HL-60 (cell line): ENCODE results near the gene SRP54.

Source experiments
- DNase-seq, 2 experiments: peaks; one replicate each; pipeline ENCODE4 v3.0.0-alpha.2; 2010 to 2020; ENCODE audit warnings: low read depth in 1 of 2, low spot score in 1 of 2
- H3K27ac ChIP-seq: fragments of 250-450 bp; sonication (Bioruptor Pico); replicated peaks from 2 replicates; pipeline ENCODE4 v1.5.1; 2020; ENCODE audit warnings: mild to moderate bottlenecking, moderate library complexity
- H3K27me3 ChIP-seq: fragments of 250-450 bp; sonication (Bioruptor Pico); 2 replicates; pipeline ENCODE4 v1.5.1; 2021; ENCODE audit warnings: mild to moderate bottlenecking, moderate library complexity; ENCODE audit not compliant: insufficient read depth, poor library complexity, severe bottlenecking
- H3K4me3 ChIP-seq: replicated peaks from 2 replicates; pipeline ENCODE4 v1.5.1; 2011; ENCODE audit warnings: mild to moderate bottlenecking, control low read depth, low read length; ENCODE audit not compliant: insufficient read depth
- GABPA ChIP-seq: IDR thresholded peaks from 2 replicates; pipeline ENCODE4 v1.6.1; 2012; ENCODE audit warnings: low read depth
- POLR2AphosphoS5 ChIP-seq: IDR thresholded peaks from 2 replicates; pipeline ENCODE4 v1.6.1; 2012; ENCODE audit warnings: low read depth
- SPI1 ChIP-seq: IDR thresholded peaks from 2 replicates; pipeline ENCODE4 v1.6.1; 2012; ENCODE audit warnings: low read depth, mild to moderate bottlenecking, borderline replicate concordance
- TF ChIP-seq, protein P1 (sequence below): IDR thresholded peaks from 2 replicates; pipeline ENCODE4 v1.6.1; 2012; ENCODE audit warnings: low read depth; ENCODE audit not compliant: insufficient replicate concordance
- TF ChIP-seq, protein P2 (sequence below): IDR thresholded peaks from one replicate; pipeline ENCODE4 v1.5.1; 2011; ENCODE audit warnings: low read length, control low read depth, inconsistent platforms; ENCODE audit not compliant: insufficient read depth

SRP54 gene

DNA sequence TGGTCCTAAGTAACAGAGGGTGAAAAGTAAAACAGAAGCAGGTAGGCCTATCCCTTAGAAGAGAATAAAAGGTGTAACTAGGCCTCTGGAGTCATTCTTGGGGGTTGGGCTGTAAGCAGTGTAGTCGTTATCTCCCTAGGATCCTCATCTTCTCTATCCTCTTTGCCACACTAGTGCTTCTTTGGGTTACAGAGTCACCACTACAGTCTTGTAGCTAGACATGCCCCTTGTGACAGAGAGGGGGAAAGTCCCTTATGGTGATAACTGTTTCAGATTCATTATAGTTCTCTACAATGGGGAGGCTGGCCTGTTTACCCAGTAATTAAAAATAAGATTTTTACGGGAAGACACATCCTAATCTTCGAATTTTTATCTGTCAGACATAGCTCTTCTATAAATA, 16.4 kb upstream of the SRP54 start:
- Histone ChIP-seq H3K27ac (no peak overlapping the region), H3K27me3 (no peaks in the 10 kb centered on the region), H3K4me3 (no peak overlapping the region)
- no peak for TF ChIP-seq GABPA
- no peak for TF ChIP-seq SPI1
- TF ChIP-seq, protein P1, sequence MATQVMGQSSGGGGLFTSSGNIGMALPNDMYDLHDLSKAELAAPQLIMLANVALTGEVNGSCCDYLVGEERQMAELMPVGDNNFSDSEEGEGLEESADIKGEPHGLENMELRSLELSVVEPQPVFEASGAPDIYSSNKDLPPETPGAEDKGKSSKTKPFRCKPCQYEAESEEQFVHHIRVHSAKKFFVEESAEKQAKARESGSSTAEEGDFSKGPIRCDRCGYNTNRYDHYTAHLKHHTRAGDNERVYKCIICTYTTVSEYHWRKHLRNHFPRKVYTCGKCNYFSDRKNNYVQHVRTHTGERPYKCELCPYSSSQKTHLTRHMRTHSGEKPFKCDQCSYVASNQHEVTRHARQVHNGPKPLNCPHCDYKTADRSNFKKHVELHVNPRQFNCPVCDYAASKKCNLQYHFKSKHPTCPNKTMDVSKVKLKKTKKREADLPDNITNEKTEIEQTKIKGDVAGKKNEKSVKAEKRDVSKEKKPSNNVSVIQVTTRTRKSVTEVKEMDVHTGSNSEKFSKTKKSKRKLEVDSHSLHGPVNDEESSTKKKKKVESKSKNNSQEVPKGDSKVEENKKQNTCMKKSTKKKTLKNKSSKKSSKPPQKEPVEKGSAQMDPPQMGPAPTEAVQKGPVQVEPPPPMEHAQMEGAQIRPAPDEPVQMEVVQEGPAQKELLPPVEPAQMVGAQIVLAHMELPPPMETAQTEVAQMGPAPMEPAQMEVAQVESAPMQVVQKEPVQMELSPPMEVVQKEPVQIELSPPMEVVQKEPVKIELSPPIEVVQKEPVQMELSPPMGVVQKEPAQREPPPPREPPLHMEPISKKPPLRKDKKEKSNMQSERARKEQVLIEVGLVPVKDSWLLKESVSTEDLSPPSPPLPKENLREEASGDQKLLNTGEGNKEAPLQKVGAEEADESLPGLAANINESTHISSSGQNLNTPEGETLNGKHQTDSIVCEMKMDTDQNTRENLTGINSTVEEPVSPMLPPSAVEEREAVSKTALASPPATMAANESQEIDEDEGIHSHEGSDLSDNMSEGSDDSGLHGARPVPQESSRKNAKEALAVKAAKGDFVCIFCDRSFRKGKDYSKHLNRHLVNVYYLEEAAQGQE = no peak
- TF ChIP-seq, protein P2, sequence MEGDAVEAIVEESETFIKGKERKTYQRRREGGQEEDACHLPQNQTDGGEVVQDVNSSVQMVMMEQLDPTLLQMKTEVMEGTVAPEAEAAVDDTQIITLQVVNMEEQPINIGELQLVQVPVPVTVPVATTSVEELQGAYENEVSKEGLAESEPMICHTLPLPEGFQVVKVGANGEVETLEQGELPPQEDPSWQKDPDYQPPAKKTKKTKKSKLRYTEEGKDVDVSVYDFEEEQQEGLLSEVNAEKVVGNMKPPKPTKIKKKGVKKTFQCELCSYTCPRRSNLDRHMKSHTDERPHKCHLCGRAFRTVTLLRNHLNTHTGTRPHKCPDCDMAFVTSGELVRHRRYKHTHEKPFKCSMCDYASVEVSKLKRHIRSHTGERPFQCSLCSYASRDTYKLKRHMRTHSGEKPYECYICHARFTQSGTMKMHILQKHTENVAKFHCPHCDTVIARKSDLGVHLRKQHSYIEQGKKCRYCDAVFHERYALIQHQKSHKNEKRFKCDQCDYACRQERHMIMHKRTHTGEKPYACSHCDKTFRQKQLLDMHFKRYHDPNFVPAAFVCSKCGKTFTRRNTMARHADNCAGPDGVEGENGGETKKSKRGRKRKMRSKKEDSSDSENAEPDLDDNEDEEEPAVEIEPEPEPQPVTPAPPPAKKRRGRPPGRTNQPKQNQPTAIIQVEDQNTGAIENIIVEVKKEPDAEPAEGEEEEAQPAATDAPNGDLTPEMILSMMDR = no peak
- TF ChIP-seq POLR2AphosphoS5 = no peak
- DNase-seq = no peak

DNA sequence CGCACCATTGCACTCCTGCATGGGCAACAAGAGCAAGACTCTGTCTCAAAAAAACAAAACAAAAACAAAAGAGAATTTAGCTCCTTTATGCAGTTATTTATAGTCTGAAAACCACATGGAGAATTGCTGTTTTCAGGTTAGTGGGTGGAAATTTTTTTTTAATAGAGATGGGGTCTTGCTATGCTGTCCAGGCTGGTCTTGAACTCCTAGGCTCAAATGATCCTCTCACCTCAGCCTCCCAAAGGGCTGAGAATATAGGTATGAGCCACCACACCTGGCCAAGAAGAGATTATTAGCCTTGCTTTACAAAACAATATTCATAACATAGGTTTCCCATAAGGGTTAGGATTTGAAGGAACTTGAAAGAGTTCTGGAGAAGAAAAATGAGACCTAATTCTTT, 12.1 kb upstream of the SRP54 start:
- Histone ChIP-seq H3K27ac (no peak overlapping the region), H3K4me3 (no peak overlapping the region), H3K27me3 (no peaks in the 10 kb centered on the region)
- no peak for TF ChIP-seq POLR2AphosphoS5
- TF ChIP-seq, protein P1 = no peak
- TF ChIP-seq GABPA = no peak
- TF ChIP-seq, protein P2 = no peak
- TF ChIP-seq SPI1 = no peak
- DNase-seq = no peak

DNA sequence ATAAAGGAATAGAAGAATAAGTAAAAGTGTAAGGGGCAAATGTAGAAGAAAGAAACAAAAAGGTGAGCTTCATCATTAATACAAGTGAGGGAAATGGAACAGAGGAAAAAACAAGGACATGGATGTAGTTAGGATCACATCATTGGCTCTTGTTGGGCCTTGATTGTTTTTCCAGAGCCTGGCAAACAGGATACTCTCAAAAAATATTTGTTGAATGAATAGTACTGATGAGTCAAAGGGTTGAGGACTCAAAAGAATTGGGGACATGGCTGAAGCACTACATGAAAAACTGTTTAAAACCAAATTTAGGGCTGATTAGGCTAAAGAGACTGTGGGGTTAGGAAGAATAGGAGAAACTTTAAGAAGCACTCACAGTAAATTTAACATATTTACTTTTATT, 11.4 kb upstream of the SRP54 start:
- Histone ChIP-seq H3K27ac (no peak overlapping the region), H3K27me3 (no peaks in the 10 kb centered on the region), H3K4me3 (no peak overlapping the region)
- DNase-seq = no peak
- TF ChIP-seq, protein P1 = no peak
- TF ChIP-seq GABPA (no peak), SPI1 (no peak), POLR2AphosphoS5 (no peak)
- TF ChIP-seq, protein P2 = no peak
